Parathyroid adenoma (tissue), 2 donors: ENCODE measurements around the gene NSF.

Source experiments
- H2AFZ ChIP-seq: fragments of 300-600 bp; sonication (generic); one replicate; pipeline ENCODE4 v1.7.0; 2017; ENCODE audit warnings: antibody characterized with exemption, mild to moderate bottlenecking
- H3K27ac ChIP-seq: fragments of 300-600 bp; sonication (generic); one replicate; pipeline ENCODE4 v1.7.0; 2017
- H3K27me3 ChIP-seq: fragments of 300-600 bp; sonication (generic); one replicate; pipeline ENCODE4 v1.7.0; 2017; ENCODE audit warnings: low read length; ENCODE audit not compliant: control insufficient read depth, insufficient read depth
- H3K36me3 ChIP-seq: fragments of 300-600 bp; sonication (generic); one replicate; pipeline ENCODE4 v1.7.0; 2017; ENCODE audit warnings: low read length; ENCODE audit not compliant: control insufficient read depth, insufficient read depth
- H3K4me1 ChIP-seq: fragments of 300-600 bp; sonication (generic); one replicate; pipeline ENCODE4 v1.7.0; 2017; ENCODE audit warnings: control low read depth
- H3K4me2 ChIP-seq: fragments of 300-600 bp; sonication (generic); one replicate; pipeline ENCODE4 v1.7.0; 2017; ENCODE audit warnings: low read length
- H3K4me3 ChIP-seq: fragments of 300-600 bp; sonication (generic); one replicate; pipeline ENCODE4 v1.7.0; 2017; ENCODE audit warnings: low read depth, low read length
- H3K79me2 ChIP-seq: fragments of 300-600 bp; sonication (generic); one replicate; pipeline ENCODE4 v1.7.0; 2017; ENCODE audit warnings: control low read depth
- H3K9ac ChIP-seq: fragments of 300-600 bp; sonication (generic); one replicate; pipeline ENCODE4 v1.7.0; 2017; ENCODE audit warnings: mild to moderate bottlenecking
- H3K9me3 ChIP-seq: fragments of 300-600 bp; sonication (generic); one replicate; pipeline ENCODE4 v1.7.0; 2017; ENCODE audit warnings: low read length; ENCODE audit not compliant: control insufficient read depth
- TF ChIP-seq, protein P1 (sequence below): fragments of 300-600 bp; sonication (generic); IDR thresholded peaks from one replicate; pipeline ENCODE4 v1.7.0; 2017; ENCODE audit warnings: antibody characterized with exemption, mild to moderate bottlenecking
- donor health status: primary hyperparathyroidism.

NSF gene

DNA sequence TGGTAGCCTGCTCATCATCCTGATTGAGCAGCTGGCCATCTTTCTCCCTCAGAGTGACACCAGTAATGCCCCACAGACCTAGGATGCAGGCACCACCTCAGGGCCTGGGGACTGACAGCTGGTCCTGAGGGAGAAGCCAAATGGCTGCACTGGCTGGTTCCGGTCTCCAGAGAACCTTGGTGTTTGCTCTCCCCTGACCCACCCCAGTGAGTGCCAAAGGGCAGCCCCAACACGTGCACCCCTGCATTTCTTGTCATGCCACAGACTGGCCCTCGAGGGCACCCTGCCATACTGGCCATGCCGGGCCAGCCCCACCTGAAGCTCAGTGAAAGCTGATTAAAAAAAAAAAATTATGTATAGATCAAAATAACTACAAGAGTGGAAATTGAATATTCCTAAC lies 127.5 kb downstream of the NSF start:
- H3K4me3 ChIP-seq = no peak overlapping the region
- peaks cover 15% of the 10 kb centered on the region for H3K4me1 ChIP-seq
- H3K4me2 ChIP-seq = no peak overlapping the region
- H3K27me3 ChIP-seq = no peaks in the 10 kb centered on the region
- TF ChIP-seq, protein P1, sequence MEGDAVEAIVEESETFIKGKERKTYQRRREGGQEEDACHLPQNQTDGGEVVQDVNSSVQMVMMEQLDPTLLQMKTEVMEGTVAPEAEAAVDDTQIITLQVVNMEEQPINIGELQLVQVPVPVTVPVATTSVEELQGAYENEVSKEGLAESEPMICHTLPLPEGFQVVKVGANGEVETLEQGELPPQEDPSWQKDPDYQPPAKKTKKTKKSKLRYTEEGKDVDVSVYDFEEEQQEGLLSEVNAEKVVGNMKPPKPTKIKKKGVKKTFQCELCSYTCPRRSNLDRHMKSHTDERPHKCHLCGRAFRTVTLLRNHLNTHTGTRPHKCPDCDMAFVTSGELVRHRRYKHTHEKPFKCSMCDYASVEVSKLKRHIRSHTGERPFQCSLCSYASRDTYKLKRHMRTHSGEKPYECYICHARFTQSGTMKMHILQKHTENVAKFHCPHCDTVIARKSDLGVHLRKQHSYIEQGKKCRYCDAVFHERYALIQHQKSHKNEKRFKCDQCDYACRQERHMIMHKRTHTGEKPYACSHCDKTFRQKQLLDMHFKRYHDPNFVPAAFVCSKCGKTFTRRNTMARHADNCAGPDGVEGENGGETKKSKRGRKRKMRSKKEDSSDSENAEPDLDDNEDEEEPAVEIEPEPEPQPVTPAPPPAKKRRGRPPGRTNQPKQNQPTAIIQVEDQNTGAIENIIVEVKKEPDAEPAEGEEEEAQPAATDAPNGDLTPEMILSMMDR = no peak
- H3K79me2 ChIP-seq = no peaks in the 10 kb centered on the region
- H3K9me3 ChIP-seq = no peaks in the 10 kb centered on the region
- H3K27ac ChIP-seq = no peak overlapping the region
- no peaks in the 10 kb centered on the region for H3K36me3 ChIP-seq
- H2AFZ ChIP-seq = no peak overlapping the region
- no peak overlapping the region for H3K9ac ChIP-seq

DNA sequence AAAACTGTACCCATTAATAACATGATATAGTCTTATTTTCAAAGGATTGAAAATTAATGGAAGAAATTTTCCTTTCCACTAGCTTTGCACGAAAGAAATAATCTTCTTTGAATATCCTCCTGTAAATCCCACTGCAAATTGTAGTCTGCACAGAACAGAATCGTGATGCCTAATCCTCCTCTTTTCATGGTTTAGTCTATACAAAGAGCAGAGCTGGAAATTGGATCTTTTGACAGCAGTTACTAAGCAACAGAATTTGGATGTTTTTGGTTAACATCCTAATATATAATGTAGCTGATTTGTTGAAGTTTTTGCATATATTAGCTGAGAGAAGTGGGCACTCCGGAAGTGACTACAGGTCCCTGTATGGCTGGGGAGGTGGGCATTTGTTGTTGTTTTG lies 129.4 kb downstream of the NSF start:
- peak overlapping the region; percentile 36 for H3K4me3 ChIP-seq
- H3K4me1 ChIP-seq = peaks cover 16% of the 10 kb centered on the region
- TF ChIP-seq, protein P1 = no peak
- no peaks in the 10 kb centered on the region for H3K36me3 ChIP-seq
- H3K4me2 ChIP-seq = peak overlapping the region; percentile 41
- no peak overlapping the region for H3K9ac ChIP-seq
- H3K9me3 ChIP-seq = no peaks in the 10 kb centered on the region
- no peak overlapping the region for H3K27ac ChIP-seq
- H2AFZ ChIP-seq = no peak overlapping the region
- H3K79me2 ChIP-seq = no peaks in the 10 kb centered on the region
- no peaks in the 10 kb centered on the region for H3K27me3 ChIP-seq

DNA sequence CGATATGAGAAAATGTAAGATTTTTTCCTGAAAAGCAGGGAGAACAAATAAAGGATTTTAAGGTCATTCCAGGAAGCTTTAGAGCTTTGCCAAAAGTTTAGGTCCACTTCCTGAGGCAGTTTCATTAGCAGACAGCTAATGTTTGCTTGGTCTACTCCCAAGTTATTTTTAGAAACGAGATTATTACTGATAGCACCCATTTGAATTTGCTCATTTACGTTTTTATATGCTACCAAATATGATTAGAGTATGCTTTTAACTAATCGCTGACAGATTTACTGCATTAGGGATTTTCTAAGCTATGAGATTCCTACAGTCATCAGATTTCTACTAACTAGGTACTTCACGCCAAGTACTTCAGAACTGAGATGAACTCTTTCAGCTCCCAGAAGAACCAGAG lies 129.9 kb downstream of the NSF start:
- Histone ChIP-seq H3K4me2 (peak overlapping the region; percentile 41), H3K9ac (no peak overlapping the region), H3K4me1 (peaks cover 16% of the 10 kb centered on the region), H3K4me3 (peak overlapping the region; percentile 36), H3K79me2 (no peaks in the 10 kb centered on the region), H2AFZ (no peak overlapping the region), H3K27me3 (no peaks in the 10 kb centered on the region), H3K27ac (no peak overlapping the region), H3K9me3 (no peaks in the 10 kb centered on the region), H3K36me3 (no peaks in the 10 kb centered on the region)
- TF ChIP-seq, protein P1 = no peak

DNA sequence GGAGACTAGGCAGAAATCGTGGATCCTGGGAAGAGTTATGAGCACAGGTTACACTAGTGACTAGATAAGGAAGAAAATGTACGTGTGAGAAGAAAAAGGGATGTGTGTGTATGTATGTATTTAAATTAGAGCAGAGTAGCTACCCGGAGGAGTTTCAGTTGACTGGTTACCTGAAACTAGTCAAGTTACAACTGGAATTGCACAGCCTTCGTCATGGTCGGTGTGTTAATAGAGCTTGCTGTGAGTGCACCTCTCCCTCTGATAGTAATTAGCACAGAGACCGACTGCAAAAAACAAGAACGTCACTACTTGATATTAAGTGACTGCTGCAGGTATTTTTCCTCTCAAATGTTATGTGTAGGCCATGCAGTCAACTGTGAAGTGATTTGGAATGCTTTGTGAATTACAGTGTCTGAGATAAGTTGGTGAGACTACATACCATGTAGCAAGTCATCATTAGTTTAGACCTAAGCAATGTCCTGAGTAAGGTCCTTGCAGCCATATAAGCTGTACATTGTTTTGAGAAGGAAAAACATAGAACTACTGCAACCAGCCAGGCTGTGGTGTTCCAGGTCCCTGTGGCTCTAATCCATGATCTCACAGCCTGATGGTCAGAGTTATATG lies 132.3 kb downstream of the NSF start:
- no peak overlapping the region for H3K9ac ChIP-seq
- H3K79me2 ChIP-seq = no peaks in the 10 kb centered on the region
- TF ChIP-seq, protein P1 = no peak
- peak overlapping the region; percentile 22 for H3K4me2 ChIP-seq
- peaks cover 16% of the 10 kb centered on the region for H3K4me1 ChIP-seq
- H3K27me3 ChIP-seq = no peaks in the 10 kb centered on the region
- peak overlapping the region; percentile 23 for H2AFZ ChIP-seq
- H3K4me3 ChIP-seq = no peak overlapping the region
- H3K9me3 ChIP-seq = no peaks in the 10 kb centered on the region
- peak overlapping the region; percentile 34 for H3K27ac ChIP-seq
- H3K36me3 ChIP-seq = no peaks in the 10 kb centered on the region

DNA sequence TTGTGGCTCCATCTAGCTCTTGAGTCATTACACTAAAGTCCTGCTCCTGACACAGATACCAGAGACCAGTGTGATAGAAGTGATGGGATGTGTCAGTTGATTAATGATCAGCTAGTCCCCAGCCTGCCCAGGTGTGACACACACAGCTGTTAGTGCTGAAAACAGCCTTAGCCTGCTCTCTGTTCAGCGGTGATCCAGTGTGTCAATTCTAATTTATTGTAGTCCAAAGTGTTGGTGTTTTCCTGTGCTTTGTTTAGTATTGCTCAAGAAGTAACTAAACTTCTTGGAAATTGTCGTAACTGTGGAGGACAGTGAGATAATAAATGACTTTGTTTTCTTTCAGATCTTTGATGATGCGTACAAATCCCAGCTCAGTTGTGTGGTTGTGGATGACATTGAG lies 135.7 kb downstream of the NSF start:
- H3K79me2 ChIP-seq = no peaks in the 10 kb centered on the region

More for the DNA sequence above, 135.7 kb downstream of the NSF start:
- H3K4me3 ChIP-seq = no peak overlapping the region
- H3K4me2 ChIP-seq = peak overlapping the region; percentile 28
- peaks cover 11% of the 10 kb centered on the region for H3K4me1 ChIP-seq
- H3K27ac ChIP-seq = no peak overlapping the region
- H3K36me3 ChIP-seq = no peaks in the 10 kb centered on the region
- no peak overlapping the region for H3K9ac ChIP-seq
- H3K9me3 ChIP-seq = no peaks in the 10 kb centered on the region
- no peaks in the 10 kb centered on the region for H3K27me3 ChIP-seq
- TF ChIP-seq, protein P1 = no peak
- H2AFZ ChIP-seq = no peak overlapping the region
